ENCODE results near the gene KCTD13.

DNA sequence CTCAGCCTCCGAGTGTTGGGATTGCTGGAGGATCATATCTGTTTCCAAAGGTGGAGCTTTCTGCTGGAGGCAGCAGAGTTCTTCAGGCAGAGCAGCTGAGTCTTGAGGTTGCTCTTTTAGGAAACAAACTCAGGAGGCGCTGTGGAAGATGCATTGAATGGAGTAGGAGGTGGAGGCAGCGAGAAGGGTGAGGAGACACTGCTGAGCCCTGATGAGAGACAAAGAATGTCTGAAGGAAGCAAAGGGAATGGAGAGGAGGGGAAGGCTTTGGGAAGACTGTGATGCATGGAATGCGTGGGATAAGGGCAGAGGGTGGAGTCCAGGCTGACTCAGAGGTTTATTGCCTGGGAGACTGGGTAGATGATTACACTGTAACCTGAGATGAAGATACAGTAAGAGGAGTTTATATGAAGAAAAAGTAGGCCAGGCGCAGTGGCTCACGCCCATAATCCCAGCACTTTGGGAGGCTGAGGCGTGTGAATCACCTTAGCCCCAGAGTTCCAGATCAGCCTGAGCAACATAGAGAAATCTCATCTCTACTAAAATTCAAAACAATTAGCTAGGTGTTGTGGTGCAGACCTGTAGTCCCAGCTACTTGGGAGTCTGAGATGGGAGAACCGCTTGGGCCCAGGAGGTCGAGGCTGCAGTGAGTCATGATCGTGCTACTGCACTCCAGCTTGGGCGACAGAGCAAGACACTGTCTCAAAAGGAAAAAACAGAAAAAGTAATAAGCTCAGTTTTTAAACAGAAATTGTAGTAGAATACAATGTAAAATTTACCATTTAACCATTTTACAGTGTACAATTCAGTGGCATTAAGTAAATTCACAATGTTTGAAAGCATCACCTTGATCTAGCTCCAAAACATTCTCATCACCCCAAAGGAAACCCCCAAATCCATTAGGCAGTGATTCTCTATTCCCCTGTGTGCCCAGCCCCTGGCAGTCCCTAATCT, 18.1 kb upstream of the KCTD13 start:
- TF ChIP-seq, protein P1, sequence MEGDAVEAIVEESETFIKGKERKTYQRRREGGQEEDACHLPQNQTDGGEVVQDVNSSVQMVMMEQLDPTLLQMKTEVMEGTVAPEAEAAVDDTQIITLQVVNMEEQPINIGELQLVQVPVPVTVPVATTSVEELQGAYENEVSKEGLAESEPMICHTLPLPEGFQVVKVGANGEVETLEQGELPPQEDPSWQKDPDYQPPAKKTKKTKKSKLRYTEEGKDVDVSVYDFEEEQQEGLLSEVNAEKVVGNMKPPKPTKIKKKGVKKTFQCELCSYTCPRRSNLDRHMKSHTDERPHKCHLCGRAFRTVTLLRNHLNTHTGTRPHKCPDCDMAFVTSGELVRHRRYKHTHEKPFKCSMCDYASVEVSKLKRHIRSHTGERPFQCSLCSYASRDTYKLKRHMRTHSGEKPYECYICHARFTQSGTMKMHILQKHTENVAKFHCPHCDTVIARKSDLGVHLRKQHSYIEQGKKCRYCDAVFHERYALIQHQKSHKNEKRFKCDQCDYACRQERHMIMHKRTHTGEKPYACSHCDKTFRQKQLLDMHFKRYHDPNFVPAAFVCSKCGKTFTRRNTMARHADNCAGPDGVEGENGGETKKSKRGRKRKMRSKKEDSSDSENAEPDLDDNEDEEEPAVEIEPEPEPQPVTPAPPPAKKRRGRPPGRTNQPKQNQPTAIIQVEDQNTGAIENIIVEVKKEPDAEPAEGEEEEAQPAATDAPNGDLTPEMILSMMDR (IDR thresholded peaks at IDR 0.05) = peak in 1 of 5 experiments; percentile 25
- TF ChIP-seq POLR2A (IDR thresholded peaks at IDR 0.05) = peak; percentile 23
- TF ChIP-seq POLR2AphosphoS5 (IDR thresholded peaks at IDR 0.05) = peak in 1 of 3 donors; percentile 50
- TF ChIP-seq EP300 (IDR thresholded peaks at IDR 0.05; ENCODE audit: low read depth) = no peak
